ENCODE measurements around the gene PI4KA.
"Not testable (repeated sequence)": the region's sequence is repeated elsewhere in the genome, so short reads cannot be mapped to it uniquely, and the experiment has no call there.

PI4KA gene

GRCh38 chr22:20773793-20774212 is 84.8 kb downstream of the PI4KA start, which contains the start of gene SERPIND1:
TSS of gene SERPIND1 (plus strand) at chr22:20774113. CDS start at chr22:20779313, 5,200 bp downstream.
- no peak for DNase-seq

GRCh38 chr22:20771918-20772625 is 86.5 kb downstream of the PI4KA start:
- DNase-seq = no peak

- DNase-seq = not testable (repeated sequence)
Observed at GRCh38 chr22:20769496-20769826, 89.2 kb downstream of the PI4KA start.

GRCh38 chr22:20766530-20766929 is 92.1 kb downstream of the PI4KA start:
- DNase-seq = no peak

GRCh38 chr22:20765938-20766337 is 92.7 kb downstream of the PI4KA start:
- DNase-seq = no peak

GRCh38 chr22:20764729-20765128 is 93.9 kb downstream of the PI4KA start:
- no peak for DNase-seq

- DNase-seq = no peak
Observed at GRCh38 chr22:20764471-20764720, 94.2 kb downstream of the PI4KA start.

GRCh38 chr22:20763630-20764470 is 94.8 kb downstream of the PI4KA start:
- no peak for DNase-seq

GRCh38 chr22:20762233-20762796 is 96.3 kb downstream of the PI4KA start:
- DNase-seq = no peak

- DNase-seq = no peak
Observed at GRCh38 chr22:20761536-20761935, 97.1 kb downstream of the PI4KA start.

GRCh38 chr22:20760084-20760483 is 98.5 kb downstream of the PI4KA start:
- DNase-seq = no peak

GRCh38 chr22:20758688-20759087 is 99.9 kb downstream of the PI4KA start:
- DNase-seq = no peak

- DNase-seq = no peak
Observed at GRCh38 chr22:20756846-20757245, 101.8 kb downstream of the PI4KA start.

GRCh38 chr22:20752873-20753272 is 105.7 kb downstream of the PI4KA start:
- DNase-seq = no peak

GRCh38 chr22:20752104-20752741 is 106.4 kb downstream of the PI4KA start:
- DNase-seq = no peak

- no peak for DNase-seq
Observed at GRCh38 chr22:20751185-20751851, 107.3 kb downstream of the PI4KA start.

- no peak for DNase-seq
Observed at GRCh38 chr22:20750461-20751184, 108.0 kb downstream of the PI4KA start.

- DNase-seq = no peak
Observed at GRCh38 chr22:20749453-20749852, 109.2 kb downstream of the PI4KA start.

GRCh38 chr22:20748731-20749428 is 109.7 kb downstream of the PI4KA start:
- DNase-seq = no peak

- no peak for DNase-seq
Observed at GRCh38 chr22:20748082-20748481, 110.5 kb downstream of the PI4KA start.

- no peak for DNase-seq
Observed at GRCh38 chr22:20747223-20747622, 111.4 kb downstream of the PI4KA start.
